Left hindlimb (tissue), 1 donor: ENCODE data around the gene GLCCI1.

ENCODE experiments used
- DNase-seq: peaks from one replicate; pipeline ENCODE4 v3.0.0-alpha.2; 2018

The GLCCI1 gene

DNA sequence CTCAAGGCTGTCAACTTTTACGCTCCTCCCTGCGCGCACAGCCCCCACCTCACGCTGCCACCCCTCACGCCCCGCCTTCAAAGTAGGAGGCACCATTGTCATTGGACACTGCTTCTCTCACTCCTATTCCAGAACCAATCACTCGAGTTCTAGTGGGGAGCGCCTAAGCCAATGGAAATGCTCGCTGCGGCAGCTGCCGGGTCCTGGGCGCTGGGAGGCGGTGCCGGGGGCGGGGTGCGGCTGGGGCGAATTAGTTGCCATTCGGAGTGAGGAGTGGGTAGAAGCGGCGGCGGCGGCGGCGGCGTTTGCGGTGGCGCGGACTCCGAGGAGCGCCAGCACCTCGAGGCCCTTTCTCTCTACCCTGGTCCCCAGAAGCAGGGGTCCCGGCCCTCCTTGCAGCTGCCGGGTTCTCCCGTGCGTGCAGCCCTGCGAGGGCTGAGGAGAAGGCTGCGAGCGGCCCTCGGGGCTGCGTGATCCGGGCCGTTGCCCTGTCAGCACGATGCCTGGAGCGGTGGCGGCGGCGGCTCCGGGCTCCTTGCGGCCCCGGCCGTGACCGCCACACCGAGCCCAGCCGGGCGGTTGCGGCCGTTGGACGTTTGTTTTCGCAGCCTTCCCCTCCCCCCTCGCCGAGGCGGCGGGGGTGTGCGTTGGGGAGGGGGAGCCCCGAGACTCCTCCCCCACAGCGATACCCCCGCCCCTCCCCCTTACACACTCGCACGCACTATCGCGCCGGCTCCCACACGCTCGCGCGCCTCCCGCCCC, at the start of gene GLCCI1:
TSS of gene GLCCI1 (plus strand) at position 253 of the 762 bp plus-strand sequence. CDS start 555 bp downstream, outside the sequence.
- peak; percentile 97 for DNase-seq

DNA sequence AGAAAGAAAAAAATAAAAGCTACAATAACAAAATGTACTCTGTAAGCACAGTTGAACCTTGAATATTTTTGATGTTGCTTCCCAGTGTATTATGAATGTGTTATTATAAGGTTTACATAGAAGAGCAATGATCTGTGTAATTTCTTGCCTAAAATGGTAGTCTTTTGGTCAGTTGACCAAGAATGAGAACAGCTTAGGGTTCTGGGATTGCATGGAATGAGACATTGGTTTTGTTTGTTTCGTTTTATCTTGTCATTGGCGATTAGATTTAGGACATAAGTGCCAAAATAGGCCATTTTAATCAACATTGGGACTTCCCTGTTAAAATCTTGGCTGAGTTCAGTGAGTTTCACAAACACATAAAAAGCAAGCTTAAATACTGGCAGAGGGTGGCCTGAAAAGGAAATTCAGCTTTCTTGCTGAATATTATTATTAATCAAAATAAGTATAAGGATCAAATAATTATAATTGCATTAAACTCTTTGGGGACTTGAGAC, 49.1 kb upstream of the GLCCI1 start:
- DNase-seq, result no peak

GRCh38 chr7:7920056-7920455, 48.5 kb upstream of the GLCCI1 start:
- no peak for DNase-seq

- DNase-seq, result no peak
Measured at GRCh38 chr7:7920481-7920880, 48.1 kb upstream of the GLCCI1 start.

DNA sequence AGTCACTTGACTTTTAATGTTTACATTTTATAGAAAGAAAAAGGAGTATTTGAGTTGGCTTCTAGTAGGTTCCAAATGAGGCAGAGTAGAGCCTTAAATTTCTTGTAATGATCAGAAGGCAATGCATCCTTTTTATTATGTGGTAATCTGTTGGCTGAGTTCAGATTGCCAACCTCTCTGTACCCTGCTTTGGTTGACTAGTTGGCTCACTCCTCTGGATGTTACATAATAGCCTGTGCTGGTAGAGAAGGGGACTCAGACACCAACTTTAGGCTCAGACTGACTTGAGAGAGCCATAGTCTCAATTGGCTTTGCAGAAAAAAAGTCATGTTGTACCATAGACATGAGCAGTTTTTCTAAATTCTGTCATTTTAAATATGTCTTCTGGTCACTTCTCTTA, 46.8 kb upstream of the GLCCI1 start:
- DNase-seq, result no peak

- no peak for DNase-seq
Measured at GRCh38 chr7:7922684-7923385, 45.8 kb upstream of the GLCCI1 start.

DNA sequence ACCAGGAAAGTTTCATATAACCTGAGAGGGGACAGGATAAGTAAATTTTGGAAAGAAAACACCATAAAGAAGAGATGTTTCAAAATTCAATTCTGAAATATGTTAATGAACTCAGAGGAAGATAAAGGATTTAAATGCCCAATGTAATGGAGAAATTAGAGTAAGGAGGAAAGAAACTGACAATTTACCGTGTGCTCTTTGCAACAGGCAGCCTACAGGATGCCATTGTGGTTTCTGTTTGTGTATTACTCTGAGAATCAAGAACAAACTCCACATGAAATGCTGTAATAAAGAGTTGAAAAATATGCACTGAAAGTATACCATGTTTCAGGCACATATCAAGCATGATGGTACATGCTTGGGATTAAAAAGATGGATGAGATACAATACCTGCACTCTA, 44.8 kb upstream of the GLCCI1 start:
- no peak for DNase-seq

- no peak for DNase-seq
Measured at GRCh38 chr7:7924303-7924702, 44.3 kb upstream of the GLCCI1 start.

GRCh38 chr7:7931626-7932025, 37.0 kb upstream of the GLCCI1 start:
- DNase-seq, result no peak

GRCh38 chr7:7932553-7932952, 36.0 kb upstream of the GLCCI1 start:
- DNase-seq, result no peak

DNA sequence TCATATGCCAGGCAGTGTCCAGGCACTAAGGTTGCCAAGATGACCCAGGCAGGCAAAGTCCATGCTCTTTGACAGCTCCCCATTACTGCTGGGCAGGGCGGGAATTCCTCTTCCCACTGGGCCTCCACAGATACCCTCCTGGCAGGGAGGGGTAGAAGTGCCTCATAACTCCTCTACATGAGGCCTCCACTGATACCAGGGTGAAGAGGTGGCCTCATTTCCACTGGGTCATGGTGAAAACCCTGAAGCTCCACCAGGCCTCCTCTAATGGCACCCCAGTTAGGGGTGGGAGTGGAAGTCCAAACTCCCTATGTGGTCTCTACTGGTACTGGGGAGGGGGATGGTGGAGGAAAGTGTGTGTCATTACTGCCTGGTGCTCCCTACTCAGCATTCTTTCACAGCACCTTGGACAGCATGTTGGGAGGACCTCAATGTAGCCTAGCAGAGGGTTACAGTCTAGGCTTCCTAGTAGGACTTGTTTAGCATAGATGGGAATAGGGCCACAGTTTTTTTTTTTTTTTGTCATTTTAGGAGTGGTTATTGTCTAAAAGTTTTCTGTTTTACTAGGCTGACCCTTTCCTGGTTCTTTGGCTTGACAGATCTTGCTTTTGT, 34.6 kb upstream of the GLCCI1 start:
- no peak for DNase-seq

DNA sequence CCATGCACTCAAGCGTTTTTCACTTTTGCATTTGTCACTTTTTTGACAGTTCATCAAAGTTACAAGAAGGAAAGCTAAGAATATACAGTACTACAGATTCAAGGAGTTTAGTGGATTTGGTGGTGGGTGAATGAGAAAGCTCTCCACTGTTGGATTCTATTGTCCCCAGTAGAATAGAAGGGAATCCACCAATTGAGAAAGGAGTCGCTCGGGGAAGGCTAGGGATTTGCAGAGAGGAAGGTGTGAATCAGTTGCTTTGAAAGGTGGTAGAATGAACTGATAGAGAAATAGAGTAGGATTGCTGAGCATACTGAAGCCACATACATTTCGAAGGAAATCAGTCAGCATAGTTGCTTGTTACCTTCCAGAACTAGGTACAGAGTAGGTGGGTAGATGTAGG, 33.7 kb upstream of the GLCCI1 start:
- DNase-seq, result no peak

DNA sequence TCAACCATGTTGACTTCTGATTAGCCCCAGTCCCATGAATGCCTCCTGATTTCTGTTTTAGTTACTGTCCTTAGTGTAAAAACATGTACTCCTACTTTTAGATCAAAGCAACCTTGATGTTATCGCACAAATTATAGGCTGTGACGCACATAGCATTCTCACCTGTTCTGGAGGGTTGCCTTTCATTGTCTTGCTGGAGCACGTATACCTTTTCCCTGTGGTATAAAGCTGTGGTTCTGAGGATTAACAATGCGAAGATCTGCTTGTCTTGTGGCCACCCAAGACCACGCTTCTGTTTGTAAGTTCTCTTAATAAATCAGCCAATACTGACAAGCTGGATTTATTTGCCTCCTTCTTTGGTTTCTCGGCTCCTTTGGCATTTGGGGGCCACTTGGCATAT, 30.1 kb upstream of the GLCCI1 start:
- no peak for DNase-seq

GRCh38 chr7:7943951-7944350, 24.6 kb upstream of the GLCCI1 start:
- no peak for DNase-seq

- DNase-seq, result no peak
Measured at GRCh38 chr7:7944619-7945282, 23.8 kb upstream of the GLCCI1 start.

DNA sequence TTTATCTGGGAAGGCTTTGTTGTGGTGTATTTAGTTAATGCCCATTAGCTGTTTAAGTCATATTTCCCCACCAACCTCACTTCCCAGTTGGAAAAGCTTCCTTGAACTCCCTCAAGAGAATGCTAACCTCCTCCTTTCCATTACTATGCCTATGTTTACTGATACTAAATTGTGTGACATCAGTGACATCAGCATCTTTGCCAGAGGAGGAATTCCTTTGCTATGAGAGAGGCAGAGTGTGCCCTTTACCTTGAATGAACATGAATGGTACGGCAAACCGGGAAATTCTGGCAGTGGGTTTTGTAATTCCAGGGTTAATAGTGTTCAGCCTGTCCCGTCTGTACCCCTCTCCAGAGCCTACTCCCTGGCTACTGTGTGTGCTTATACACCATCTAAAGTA, 22.1 kb upstream of the GLCCI1 start:
- no peak for DNase-seq

- DNase-seq, result no peak
Measured at GRCh38 chr7:7948232-7948631, 20.4 kb upstream of the GLCCI1 start.

DNA sequence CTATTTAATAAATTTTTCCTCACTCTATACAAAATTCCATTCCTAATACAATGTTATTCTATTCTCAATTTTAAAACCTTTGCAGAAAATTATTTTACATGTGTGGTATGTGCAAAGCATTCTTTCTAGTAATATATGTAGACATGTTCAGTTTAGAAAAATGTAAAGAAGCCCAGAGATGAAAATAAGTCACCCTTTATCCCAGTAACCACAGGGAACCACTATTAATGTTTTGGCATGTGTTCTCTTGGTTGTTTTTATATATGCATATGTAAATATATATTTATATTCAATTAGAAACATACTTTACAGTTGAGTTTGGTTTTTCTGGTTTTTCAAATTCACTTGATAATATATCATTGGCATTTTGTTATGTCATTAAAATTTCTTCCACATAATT, 14.8 kb upstream of the GLCCI1 start:
- DNase-seq, result no peak

DNA sequence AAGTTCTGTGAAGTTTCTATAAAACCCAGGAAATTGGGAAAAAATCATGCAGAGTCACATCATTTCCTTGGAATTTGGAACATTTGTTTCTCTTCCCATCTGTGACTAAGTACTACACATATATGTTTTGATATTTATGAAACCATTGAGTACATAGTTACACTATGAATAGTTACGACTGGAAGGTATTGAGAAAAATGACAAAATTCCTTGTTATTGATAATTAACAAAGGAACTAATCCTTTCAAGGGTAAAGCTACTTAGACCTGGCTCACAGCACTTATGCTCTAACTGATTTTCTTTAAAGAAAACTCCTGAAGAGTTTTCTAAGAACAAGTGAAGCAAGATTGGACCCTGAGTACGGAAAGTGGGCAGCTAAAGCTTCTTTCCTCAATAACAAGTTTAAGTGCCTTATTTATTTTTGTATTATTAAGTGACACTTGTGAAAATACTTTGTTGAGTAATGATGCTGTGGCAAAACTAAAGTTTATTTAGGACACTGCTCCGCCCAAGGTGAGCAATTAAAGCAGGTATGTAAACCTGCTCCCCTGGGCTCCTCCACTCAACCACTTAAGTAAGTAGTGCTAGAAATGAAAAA, 12.0 kb upstream of the GLCCI1 start:
- no peak for DNase-seq

DNA sequence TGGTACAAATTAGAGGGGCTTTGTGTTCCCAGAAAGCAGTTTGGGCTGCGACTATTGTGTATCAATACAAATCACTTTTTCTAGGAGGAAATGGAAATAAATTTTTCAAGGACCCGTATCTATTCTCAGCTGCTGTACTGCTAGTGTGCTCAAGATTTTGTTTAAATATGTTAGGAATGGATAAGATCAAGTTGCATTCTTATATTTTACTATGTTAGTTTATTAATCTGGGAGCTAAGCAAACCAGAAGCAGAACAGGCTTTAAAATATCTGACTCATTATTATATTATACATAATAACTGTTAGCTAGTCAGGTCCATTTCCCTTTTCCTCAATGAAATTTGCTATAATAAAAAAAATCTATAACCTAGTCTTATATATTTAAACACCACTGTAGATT, 11.1 kb upstream of the GLCCI1 start:
- no peak for DNase-seq

- no peak for DNase-seq
Measured at GRCh38 chr7:7959979-7960670, 8.5 kb upstream of the GLCCI1 start.

- no peak for DNase-seq
Measured at GRCh38 chr7:7962851-7963250, 5.7 kb upstream of the GLCCI1 start.
